Left kidney (tissue), 2 donors: Measurements from ENCODE around the gene HINT2. TPM values are rescaled to one million over a fixed set of nuclear protein-coding genes. Genes with fewer than 3 reads are reported as not detected.

ENCODE experiments used
- DNase-seq: peaks from one replicate; pipeline ENCODE4 v3.0.0-alpha.2; 2013
- polyA plus RNA-seq: library from polyadenylated mRNA; unstranded; fragments of 120-200 nt; gene quantifications from one replicate; pipeline ENCODE4 v1.2.1, GENCODE V29; 2013; ENCODE audit not compliant: insufficient read length

HINT2 gene
- polyA plus RNA-seq, 1 donor, result 49.7 TPM

DNA sequence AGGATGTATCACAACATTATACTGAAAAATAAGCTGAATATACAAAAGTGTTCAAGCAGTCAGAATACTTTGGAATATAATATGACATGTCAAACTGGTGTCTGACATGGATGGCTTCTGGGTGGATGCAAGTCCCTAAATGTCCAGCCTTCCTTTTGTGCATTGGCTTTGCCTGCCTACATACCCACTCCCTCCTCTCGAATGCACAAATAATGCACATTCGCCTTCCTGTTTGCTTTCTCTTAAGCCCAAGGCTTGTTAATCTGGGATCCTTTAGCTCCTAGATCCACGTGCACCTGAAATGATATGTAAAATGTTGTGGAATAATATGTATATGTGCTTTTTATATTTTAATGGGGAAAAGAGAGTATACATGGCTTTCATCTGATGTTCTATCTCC lies 36.3 kb downstream of the HINT2 start:
- no peak for DNase-seq

DNA sequence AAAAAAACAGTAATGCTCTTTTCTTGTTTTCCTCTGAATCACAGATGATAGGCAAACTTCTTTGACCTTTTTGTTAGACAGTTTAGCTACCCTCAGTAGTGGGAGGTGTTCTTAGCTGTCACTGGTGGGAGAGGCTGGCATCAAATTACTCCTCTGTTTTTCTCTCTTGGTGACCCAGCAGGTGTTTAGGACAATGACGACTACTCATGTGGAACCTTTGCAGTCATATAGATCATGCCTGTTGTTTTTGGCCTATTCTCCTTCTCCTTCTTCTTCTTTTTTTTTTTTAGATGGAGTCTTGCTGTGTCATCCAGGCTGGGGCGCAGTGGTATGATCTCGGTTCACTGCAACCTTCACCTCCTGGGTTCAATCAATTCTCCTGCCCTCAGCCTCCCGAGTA lies 38.8 kb downstream of the HINT2 start:
- peak; percentile 70 for DNase-seq

DNA sequence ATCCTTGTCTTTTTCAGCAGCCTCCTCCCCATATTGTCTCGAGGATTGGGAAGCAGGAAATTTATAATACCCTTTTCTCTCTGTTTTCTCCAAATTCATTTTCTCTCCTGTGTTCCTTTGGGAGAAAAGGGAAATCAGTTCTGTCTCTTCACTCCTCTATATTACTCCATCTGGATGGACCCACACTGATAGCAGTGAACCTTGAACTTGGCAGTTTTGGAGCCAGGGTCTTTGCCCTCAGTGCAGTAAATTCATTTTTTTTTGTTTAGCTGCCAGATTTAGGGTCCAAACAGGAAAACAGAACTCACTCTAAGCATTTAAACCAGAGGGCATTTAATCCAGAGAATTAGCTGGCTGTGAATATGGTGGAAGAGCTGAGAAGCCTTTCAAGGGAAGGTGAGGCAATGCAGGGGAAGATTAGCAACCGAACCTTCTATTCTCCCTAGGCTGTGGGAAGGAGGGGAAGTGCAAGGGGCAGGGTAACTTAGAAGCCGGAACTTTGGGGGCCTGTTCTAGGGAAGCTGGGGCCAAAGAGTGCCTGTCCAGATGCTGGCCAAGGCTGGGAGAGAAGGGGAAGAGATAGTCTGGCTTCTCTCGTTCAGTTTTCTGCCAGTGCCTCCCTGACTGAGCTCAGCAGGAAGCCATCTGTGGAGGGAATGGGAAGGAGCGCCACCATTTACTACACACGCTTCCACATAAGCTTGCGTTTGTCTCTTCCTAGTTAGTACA lies 39.8 kb downstream of the HINT2 start:
- DNase-seq, result no peak

- DNase-seq, result no peak
Measured at GRCh38 chr9:35771943-35772342, 42.9 kb downstream of the HINT2 start.

GRCh38 chr9:35771534-35771933 lies 43.3 kb downstream of the HINT2 start:
- DNase-seq, result no peak

DNA sequence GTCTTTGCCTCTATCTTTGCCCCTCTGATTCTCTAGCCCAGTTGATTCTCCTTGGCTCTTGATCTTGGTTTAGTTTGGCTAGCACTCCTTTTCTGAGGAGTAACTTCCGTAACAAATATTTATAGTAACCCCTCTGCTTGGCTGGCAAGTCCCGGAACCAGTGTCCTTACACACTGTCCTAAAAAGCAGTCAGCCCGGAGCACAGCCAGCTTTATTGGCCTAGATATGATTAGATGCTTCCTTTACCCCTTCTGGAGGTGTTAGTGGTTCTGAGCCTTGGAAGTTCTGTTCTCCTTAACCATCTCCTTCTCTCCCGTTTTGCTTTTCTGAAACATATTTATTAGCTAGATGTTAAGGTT lies 43.8 kb downstream of the HINT2 start:
- DNase-seq, result no peak

DNA sequence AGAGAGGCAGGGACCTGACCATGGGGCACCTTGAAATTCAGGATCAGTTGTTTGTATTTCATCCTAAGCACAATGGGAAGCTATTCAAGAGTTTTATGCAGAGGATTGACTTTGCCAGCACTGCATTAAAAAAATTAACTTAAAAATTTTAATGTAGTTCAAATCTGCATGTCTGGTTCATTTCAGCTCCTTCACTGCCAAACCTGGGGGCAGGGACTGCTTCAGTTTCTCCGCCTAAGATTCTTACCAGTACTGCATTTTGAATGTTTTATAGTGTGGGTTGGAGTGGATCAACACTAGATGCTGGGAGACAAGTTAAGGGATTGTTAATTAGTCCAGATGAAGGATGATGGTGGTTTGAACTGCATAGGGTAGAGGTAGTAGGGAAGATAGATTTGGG lies 45.1 kb downstream of the HINT2 start:
- no peak for DNase-seq

DNA sequence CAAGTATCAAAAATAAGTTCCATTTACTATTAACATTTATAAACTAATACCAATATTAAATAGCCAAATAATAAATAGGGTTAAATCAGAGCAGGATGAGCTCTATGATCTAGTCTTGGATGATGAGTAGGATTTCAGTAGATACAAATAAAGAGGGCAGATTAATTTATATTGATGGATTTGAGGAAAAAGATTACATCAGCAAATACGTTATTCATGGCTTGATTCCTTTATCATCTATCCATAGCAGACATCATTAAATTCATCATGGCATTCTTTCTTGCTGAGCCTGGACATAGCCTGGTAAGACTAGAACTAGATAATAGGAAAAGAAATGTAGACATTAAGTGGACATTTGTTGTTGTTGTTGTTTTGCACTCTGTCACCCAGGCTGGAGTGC lies 47.4 kb downstream of the HINT2 start:
- no peak for DNase-seq

DNA sequence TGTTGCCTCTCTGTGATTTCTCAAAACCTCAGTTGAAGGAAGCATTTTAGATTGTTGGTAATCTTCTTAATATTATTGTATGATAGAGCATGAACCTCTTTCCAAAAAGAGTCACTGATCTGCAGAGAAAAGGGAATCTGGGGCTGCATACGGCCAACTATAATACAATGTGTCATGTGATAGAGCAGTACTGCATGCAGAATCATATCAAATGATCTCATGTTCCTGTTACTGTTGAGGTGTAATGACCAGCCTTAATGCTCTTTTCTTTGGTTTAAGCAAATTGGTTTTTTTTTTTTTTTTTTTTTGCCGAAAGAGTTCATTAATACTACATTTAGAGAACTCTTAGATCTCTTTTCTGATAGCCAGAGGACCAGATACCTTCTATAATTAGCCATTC lies 47.8 kb downstream of the HINT2 start:
- DNase-seq, result no peak

- DNase-seq, result no peak
Measured at GRCh38 chr9:35763803-35764202, 51.0 kb downstream of the HINT2 start.

- no peak for DNase-seq
Measured at GRCh38 chr9:35763181-35763580, 51.7 kb downstream of the HINT2 start.

Other genes with a start within 250 kb of the HINT2 start
- 39.3 TPM for gene TESK1, start 209.8 kb downstream of the HINT2 start, polyA plus RNA-seq
- 3.6 TPM for gene CD72, start 196.6 kb downstream of the HINT2 start, polyA plus RNA-seq
- gene SIT1, start 164.1 kb downstream of the HINT2 start, polyA plus RNA-seq, result 0.32 TPM
- not detected for gene RMRP, start 157.0 kb downstream of the HINT2 start, polyA plus RNA-seq
- 12.6 TPM for gene CCDC107, start 156.8 kb downstream of the HINT2 start, polyA plus RNA-seq
- 15.4 TPM for gene ARHGEF39, start 149.8 kb downstream of the HINT2 start, polyA plus RNA-seq
- 0.58 TPM for gene CA9, start 141.1 kb downstream of the HINT2 start, polyA plus RNA-seq
- 146 TPM for gene TPM2, start 125.1 kb downstream of the HINT2 start, polyA plus RNA-seq
- 156 TPM for gene TLN1, start 82.8 kb downstream of the HINT2 start, polyA plus RNA-seq
- gene CREB3, start 82.4 kb downstream of the HINT2 start, polyA plus RNA-seq, result 37.8 TPM
- gene GBA2, start 65.8 kb downstream of the HINT2 start, polyA plus RNA-seq, result 138 TPM
- gene RGP1, start 65.8 kb downstream of the HINT2 start, polyA plus RNA-seq, result 32.2 TPM
- gene MSMP, start 60.8 kb downstream of the HINT2 start, polyA plus RNA-seq, result not detected
- 36.8 TPM for gene NPR2, start 23.5 kb downstream of the HINT2 start, polyA plus RNA-seq
- 10.4 TPM for gene SPAG8, start 2.8 kb downstream of the HINT2 start, polyA plus RNA-seq
- gene FAM221B, start 13.7 kb upstream of the HINT2 start, polyA plus RNA-seq, result 0.40 TPM
- 27.7 TPM for gene TMEM8B, start 14.2 kb upstream of the HINT2 start, polyA plus RNA-seq
- gene OR13J1, start 55.4 kb upstream of the HINT2 start, polyA plus RNA-seq, result not detected
- 0.30 TPM for gene HRCT1, start 91.2 kb upstream of the HINT2 start, polyA plus RNA-seq
- 1.4 TPM for gene SPAAR, start 94.4 kb upstream of the HINT2 start, polyA plus RNA-seq
- gene OR2S2, start 143.1 kb upstream of the HINT2 start, polyA plus RNA-seq, result not detected
- gene RECK, start 221.9 kb upstream of the HINT2 start, polyA plus RNA-seq, result 30.0 TPM